NCI-H1105 treated with DMSO at 0.1 percent for 48 hours (cell line): ENCODE measurements around the gene SH3BP4.
A peak's percentile ranks its signal among the peaks of the same experiment; 100 is the strongest.

Source experiments
- DNase-seq: peaks from one replicate; lab custom pipeline; 2025; lab: John Stamatoyannopoulos, UW

Gene SH3BP4

GRCh38 chr2:234949762-234950434 is 1.9 kb upstream of the SH3BP4 start:
- DNase-seq: no peak

- no peak for DNase-seq
These were observed 1.4 kb upstream of the SH3BP4 start for GRCh38 chr2:234950435-234950729.

DNA sequence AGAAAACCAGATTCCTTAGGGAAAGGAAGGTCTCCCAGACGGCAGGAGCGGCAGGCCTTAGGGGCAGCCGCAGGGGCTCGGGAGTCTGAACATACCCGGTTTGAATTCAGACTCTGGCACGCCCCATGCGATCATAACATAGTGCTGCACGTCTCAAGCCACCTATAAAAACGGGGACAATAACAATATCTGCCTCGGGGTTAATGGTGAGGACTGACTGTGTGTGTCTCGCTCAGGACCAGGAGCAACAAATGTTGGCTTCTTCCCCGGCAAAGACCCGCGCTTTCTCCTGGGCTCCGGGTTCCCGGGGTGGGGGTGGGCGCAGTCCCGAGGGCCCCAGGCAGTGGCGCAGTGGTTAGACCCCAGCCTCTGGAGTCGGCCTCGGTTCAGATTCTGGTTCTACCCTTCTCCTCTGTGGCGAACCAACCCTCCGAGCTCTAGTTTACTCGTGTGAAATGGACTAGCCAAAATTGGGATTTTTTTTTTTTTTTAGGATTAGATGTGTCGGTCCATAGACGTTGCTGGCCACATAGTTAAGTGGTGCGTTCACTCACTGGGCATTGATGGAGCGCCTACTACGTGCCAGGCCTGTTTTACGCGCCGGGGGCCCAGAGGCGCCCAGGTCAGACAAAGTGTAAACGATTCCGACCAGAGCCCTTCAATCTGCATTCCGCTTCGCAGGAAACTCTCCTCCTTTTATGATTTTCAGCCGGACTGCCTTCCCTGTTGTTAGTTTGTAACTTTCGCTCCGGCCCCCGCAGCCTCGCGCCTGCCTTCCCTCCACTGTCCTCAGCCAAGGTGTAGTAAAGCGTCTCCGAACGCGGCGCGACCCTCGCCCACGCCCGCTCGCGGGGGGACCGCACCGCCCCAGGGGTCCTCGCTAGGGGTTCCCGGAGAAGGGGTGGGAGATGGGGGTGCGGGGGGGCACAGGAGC is 820 bp upstream of the SH3BP4 start:
- no peak for DNase-seq

DNA sequence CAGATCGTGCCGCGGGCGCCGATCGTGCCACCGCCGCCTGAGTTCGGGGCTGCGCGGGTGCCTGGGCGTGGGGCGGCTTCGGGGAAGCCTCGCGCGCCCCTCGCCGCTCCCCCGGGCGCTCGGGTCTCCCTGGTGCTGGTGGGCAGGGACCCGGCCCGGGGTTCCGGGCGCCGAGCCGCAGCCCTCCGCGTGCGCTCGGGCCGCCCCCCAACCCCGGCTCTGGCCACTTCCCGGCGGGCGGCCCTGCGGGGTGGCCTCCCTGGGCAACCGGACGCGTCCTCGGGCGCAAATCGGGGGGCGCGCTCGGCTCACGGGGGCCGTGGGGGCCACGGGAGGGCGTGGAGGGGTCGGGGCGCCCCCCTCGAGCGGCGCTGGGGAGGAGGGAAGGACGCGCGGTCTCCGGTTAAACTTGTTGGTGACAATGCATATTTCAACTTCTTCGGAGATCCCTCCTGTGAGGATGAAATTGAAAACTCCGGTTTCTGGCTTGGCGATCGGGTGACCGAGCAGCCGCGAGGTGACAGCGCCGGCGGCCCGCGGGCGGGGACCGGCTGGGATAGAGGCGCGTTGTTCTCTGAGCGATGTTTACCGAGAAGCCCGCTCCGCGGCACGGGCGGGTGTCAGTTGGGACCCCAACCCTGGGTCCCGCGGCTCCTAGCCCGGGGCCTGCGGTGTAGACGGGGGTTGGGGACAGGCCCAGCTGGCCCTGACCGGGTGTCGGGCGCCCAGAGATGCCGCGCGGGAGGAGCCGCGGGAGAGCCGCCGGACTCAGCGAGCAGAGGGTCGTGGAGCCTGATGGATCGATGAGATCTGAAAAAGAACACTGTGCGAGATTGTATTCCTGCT is 676 bp downstream of the SH3BP4 start:
- no peak for DNase-seq

- DNase-seq: peak; percentile 25
These were observed 1.6 kb downstream of the SH3BP4 start for GRCh38 chr2:234953116-234954031.

- DNase-seq: no peak
These were observed 2.8 kb downstream of the SH3BP4 start for GRCh38 chr2:234954551-234954992.

DNA sequence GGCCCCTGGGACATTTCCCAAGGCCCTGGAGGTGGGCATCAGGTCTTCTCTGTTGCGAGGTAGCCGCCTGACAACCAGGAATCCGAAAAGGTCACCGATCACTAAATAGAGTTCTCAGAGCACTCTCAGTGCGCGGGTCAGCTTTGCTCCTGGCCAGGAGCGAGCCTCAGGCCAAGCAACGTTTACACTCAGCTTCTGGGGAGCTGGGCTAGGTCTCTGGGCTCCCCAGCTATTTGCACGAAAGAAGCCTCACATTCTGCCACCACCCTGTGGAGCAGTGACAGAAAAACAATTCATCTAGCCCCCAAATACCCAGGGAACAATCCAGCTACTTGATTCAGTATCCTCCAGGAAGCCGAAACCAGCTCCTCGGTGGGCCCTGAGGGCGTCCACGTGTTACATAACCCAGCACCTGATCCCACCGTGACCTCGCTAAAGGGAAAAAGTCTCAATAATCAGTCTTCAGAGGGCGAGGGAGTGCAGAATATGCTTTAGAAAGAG is 3.3 kb downstream of the SH3BP4 start:
- no peak for DNase-seq

DNA sequence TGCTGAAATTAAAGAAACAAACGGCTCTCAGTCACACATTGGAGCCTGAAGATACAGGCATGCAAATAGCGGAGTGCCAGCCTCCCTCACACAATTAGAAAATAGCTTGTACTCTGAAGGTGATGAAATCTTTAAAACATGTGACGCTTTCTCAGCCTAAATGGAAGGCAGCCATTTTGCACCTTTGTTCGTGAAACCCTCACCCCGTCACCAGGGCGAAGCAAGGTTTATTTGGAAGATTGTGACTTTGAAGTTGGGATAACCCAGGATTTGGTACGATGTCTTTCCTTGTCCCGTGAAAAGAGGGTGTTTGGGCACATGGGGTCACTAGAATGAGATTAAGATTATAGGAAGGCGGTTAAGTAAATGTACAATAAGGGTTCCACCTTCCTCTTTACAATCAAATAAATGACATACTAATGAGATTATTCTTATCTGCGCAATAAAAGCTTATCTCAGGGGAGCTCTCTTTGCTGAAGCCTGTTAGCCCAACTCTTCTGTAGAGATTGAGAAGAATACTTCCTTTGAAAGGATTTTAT is 4.2 kb downstream of the SH3BP4 start:
- no peak for DNase-seq

- DNase-seq: no peak
These were observed 6.0 kb downstream of the SH3BP4 start for GRCh38 chr2:234957834-234958135.

DNA sequence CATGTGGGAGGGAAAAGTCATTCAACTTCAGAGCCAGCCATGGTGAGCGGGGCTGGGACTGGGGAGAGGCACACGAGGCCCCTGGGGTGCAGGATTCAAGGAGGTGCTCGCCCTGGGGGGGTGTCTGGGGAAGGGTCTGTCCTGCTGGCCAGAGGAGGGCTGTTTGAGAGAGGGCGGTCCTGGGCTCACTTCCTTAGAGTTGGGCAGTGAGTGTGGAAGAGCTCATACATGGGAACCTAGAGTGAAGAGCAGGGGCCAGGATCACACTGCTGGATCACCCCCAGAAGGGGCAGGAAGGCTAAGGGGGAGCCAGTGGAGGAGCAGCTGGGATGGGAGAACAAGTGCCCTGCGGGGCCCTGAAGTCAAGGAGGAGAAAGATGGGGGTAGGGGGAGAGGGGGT is 6.5 kb downstream of the SH3BP4 start:
- no peak for DNase-seq

- DNase-seq: no peak
These were observed 7.1 kb downstream of the SH3BP4 start for GRCh38 chr2:234958746-234959395.

DNA sequence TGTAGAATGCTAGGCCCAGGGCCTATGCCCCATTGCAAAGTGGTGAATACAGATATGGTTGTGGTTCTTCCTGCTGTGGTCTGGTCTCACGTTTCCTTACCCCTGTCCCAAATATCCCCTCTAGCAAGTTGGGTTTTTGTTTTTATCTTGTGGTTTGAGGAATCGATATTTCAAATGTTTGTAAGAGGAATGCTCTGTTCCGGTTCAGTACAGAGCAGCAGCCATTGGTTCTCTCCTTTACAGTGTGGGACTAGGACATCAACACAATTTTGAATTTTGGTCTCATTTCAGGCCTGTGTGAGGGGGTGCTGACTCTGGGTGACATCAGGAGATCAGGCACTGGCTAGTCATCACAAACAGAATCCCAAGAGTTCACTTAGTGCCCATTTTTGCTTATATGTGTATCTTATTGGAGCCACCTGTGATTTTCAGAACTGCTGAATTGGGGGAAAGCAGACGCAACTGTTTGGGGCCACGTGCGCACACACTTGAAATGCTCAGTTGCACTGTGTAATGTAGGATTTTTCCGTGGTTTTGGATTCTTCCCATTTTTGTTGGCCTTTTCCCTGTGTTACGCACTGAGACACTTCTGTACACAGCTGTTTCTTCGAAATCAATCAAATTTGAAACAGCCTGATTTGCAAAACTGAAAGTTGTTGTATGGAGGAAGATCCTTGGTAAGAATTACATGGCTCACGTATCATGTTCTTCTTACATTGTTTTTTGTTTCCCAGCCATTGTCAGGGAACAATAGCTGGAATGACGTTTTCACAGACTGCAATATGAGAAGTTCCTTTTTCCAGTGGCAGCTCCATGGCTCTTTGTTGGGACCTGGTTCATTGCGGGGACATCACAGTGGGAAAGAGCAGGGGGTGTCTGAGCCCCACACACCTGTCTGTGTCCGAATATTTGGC is 8.6 kb downstream of the SH3BP4 start:
- no peak for DNase-seq

- DNase-seq: no peak
These were observed 10.0 kb downstream of the SH3BP4 start for GRCh38 chr2:234961784-234962183.

GRCh38 chr2:234963773-234964615 is 12.2 kb downstream of the SH3BP4 start:
- no peak for DNase-seq

- no peak for DNase-seq
These were observed 13.0 kb downstream of the SH3BP4 start for GRCh38 chr2:234964631-234965461.

GRCh38 chr2:234966340-234966739 is 14.5 kb downstream of the SH3BP4 start:
- DNase-seq: no peak

- DNase-seq: no peak
These were observed 15.5 kb downstream of the SH3BP4 start for GRCh38 chr2:234967201-234967869.
